Pericardium fibroblast (primary cell): ENCODE measurements around the gene OR51S1. TPM values are rescaled to one million over a fixed set of nuclear protein-coding genes. Genes with fewer than 3 reads are reported as not detected.

ENCODE experiments used
- total RNA-seq: library from RNA; depleted of rRNA; stranded (reverse); fragments of >200 nt; gene quantifications from 2 replicates; pipeline ENCODE4 v1.2.3, GENCODE V29; 2015

The OR51S1 gene, protein sequence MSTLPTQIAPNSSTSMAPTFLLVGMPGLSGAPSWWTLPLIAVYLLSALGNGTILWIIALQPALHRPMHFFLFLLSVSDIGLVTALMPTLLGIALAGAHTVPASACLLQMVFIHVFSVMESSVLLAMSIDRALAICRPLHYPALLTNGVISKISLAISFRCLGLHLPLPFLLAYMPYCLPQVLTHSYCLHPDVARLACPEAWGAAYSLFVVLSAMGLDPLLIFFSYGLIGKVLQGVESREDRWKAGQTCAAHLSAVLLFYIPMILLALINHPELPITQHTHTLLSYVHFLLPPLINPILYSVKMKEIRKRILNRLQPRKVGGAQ
- not detected in 2 replicates for total RNA-seq

GRCh38 chr11:4848908-4849532, at the start of gene OR51S1:
OR51S1 (minus strand) TSS chr11:4849208; CDS start chr11:4849208, 0 bp downstream.

DNA sequence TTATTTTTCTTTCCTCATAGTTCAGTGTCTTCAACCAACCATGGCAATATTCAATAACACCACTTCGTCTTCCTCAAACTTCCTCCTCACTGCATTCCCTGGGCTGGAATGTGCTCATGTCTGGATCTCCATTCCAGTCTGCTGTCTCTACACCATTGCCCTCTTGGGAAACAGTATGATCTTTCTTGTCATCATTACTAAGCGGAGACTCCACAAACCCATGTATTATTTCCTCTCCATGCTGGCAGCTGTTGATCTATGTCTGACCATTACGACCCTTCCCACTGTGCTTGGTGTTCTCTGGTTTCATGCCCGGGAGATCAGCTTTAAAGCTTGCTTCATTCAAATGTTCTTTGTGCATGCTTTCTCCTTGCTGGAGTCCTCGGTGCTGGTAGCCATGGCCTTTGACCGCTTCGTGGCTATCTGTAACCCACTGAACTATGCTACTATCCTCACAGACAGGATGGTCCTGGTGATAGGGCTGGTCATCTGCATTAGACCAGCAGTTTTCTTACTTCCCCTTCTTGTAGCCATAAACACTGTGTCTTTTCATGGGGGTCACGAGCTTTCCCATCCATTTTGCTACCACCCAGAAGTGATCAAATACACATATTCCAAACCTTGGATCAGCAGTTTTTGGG, 33.0 kb upstream of the OR51S1 start, which contains the start of gene OR51T1:
OR51T1 (plus strand) TSS at position 41 of the 641 bp plus-strand sequence; CDS start at position 41, 0 bp downstream.

GRCh38 chr11:4821021-4821420, 28.0 kb downstream of the OR51S1 start, which contains the start of gene OR51F2:
OR51F2 (plus strand) TSS chr11:4821321; CDS start chr11:4821422, 101 bp downstream.

DNA sequence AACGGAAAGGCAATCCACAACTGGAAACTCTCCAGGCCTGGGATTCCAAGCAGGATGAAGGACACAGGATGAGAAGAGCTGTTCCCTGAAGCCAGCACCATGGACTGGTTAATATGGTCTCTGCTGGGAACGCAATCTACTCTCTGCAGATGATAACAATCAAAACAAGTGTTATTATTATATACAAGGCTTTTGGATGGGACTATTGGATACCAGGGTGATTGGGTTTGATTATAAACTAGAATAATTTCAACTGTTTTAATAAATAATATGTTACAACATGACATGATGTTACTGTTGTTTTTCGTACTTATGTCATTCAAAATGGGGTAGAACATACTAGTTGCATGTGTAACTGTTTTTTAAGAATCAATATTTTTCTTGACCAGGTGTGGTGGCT, 44.7 kb downstream of the OR51S1 start, which contains the start of gene OR52R1:
OR52R1 (minus strand) TSS at position 101 of the 400 bp plus-strand sequence; CDS start at position 101, 0 bp downstream.

Other genes starting within 250 kb of the OR51S1 start
- gene TRIM68, start 241.0 kb downstream of the OR51S1 start, total RNA-seq: 7.2 and 12.2 TPM in 2 replicates
- not detected in 2 replicates for gene OR51D1, start 211.7 kb downstream of the OR51S1 start, total RNA-seq
- gene OR51E1, start 205.2 kb downstream of the OR51S1 start, total RNA-seq: not detected in 2 replicates
- not detected in 2 replicates for gene OR51E2, start 151.4 kb downstream of the OR51S1 start, total RNA-seq
- gene MMP26, start 144.4 kb downstream of the OR51S1 start, total RNA-seq: not detected in 2 replicates
- gene OR51F1, start 79.3 kb downstream of the OR51S1 start, total RNA-seq: not detected in 2 replicates
- not detected in 2 replicates for gene OR52R1, start 44.8 kb downstream of the OR51S1 start, total RNA-seq
- gene OR51F2, start 27.9 kb downstream of the OR51S1 start, total RNA-seq: not detected in 2 replicates
- not detected in 2 replicates for gene OR51T1, start 32.7 kb upstream of the OR51S1 start, total RNA-seq
- not detected in 2 replicates for gene OR51A7, start 54.6 kb upstream of the OR51S1 start, total RNA-seq
- not detected in 2 replicates for gene OR51G2, start 70.1 kb upstream of the OR51S1 start, total RNA-seq
- gene OR51G1, start 75.1 kb upstream of the OR51S1 start, total RNA-seq: not detected in 2 replicates
- not detected in 2 replicates for gene OR51A4, start 98.4 kb upstream of the OR51S1 start, total RNA-seq
- gene OR51A2, start 106.5 kb upstream of the OR51S1 start, total RNA-seq: not detected in 2 replicates
- gene OR51L1, start 145.6 kb upstream of the OR51S1 start, total RNA-seq: not detected in 2 replicates
- not detected in 2 replicates for gene OR52J3, start 197.3 kb upstream of the OR51S1 start, total RNA-seq
- gene OR52E2, start 210.4 kb upstream of the OR51S1 start, total RNA-seq: not detected in 2 replicates
- gene OR52E1, start 220.4 kb upstream of the OR51S1 start, total RNA-seq: not detected in 2 replicates